AG09319 (cell line): ENCODE data around the gene RNF144B.

Experiments used
- DNase-seq: peaks from one replicate; pipeline ENCODE4 v3.0.0-alpha.2; 2010; ENCODE audit warnings: low read depth; ENCODE audit errors: extremely low read depth
- CTCF ChIP-seq: IDR thresholded peaks from 2 replicates; pipeline ENCODE4 v1.5.1; 2011; ENCODE audit warnings: low read depth, mild to moderate bottlenecking, inconsistent platforms, low read length, moderate library complexity

RNF144B gene

GRCh38 chr6:18509871-18510643, 122.9 kb downstream of the RNF144B start:
- TF ChIP-seq CTCF = no peak
- DNase-seq = no peak

GRCh38 chr6:18510644-18511033, 123.5 kb downstream of the RNF144B start:
- no peak for TF ChIP-seq CTCF
- no peak for DNase-seq

- TF ChIP-seq CTCF = no peak
- no peak for DNase-seq
Observed at GRCh38 chr6:18511211-18511610, 124.1 kb downstream of the RNF144B start.

- no peak for DNase-seq
- no peak for TF ChIP-seq CTCF
Observed at GRCh38 chr6:18513253-18513798, 126.2 kb downstream of the RNF144B start.

- no peak for TF ChIP-seq CTCF
- DNase-seq = no peak
Observed at GRCh38 chr6:18514180-18514579, 127.0 kb downstream of the RNF144B start.

- DNase-seq = no peak
- TF ChIP-seq CTCF = no peak
Observed at GRCh38 chr6:18515767-18516166, 128.6 kb downstream of the RNF144B start.
